DND-41 (cell line): Measurements from ENCODE around the gene MINDY4.

Experiments used
- EZH2 ChIP-seq: IDR thresholded peaks from 3 replicates; pipeline ENCODE4 v1.6.1; 2012; ENCODE audit warnings: borderline replicate concordance, low read depth, mild to moderate bottlenecking, moderate library complexity, low read length, inconsistent platforms; ENCODE audit not compliant: severe bottlenecking
- TF ChIP-seq, protein P1 (sequence below): IDR thresholded peaks from 2 replicates; pipeline ENCODE4 v1.5.1; 2012; ENCODE audit warnings: borderline replicate concordance, low read length, moderate library complexity, mild to moderate bottlenecking; ENCODE audit not compliant: poor library complexity, severe bottlenecking; ENCODE audit errors: extremely low read depth

DNA sequence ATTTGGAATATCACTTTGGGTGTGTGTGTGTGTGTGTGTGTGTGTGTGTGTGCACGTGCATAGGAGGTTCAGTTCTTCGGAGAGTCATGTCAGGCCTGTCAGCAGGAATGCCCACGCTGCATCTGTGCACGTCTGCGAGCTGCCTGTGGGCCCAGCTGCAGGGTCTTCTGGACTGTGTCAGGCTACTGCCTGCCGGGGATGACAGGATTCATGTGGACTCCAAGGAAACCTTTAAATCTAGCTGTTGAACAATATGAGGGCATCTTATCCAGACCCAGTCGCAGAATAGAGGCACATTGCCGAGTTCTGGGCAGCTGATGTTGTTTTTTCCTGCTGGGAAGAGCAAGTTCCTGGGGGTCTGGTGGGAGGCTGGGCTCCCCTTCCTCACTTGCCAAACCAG, 159.4 kb downstream of the MINDY4 start:
- TF ChIP-seq, protein P1, sequence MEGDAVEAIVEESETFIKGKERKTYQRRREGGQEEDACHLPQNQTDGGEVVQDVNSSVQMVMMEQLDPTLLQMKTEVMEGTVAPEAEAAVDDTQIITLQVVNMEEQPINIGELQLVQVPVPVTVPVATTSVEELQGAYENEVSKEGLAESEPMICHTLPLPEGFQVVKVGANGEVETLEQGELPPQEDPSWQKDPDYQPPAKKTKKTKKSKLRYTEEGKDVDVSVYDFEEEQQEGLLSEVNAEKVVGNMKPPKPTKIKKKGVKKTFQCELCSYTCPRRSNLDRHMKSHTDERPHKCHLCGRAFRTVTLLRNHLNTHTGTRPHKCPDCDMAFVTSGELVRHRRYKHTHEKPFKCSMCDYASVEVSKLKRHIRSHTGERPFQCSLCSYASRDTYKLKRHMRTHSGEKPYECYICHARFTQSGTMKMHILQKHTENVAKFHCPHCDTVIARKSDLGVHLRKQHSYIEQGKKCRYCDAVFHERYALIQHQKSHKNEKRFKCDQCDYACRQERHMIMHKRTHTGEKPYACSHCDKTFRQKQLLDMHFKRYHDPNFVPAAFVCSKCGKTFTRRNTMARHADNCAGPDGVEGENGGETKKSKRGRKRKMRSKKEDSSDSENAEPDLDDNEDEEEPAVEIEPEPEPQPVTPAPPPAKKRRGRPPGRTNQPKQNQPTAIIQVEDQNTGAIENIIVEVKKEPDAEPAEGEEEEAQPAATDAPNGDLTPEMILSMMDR = no peak
- no peak for TF ChIP-seq EZH2
